Left ventricle myocardium inferior (tissue), 1 donor: ENCODE measurements around the gene ARHGAP42. TPM values are rescaled to one million over a fixed set of nuclear protein-coding genes. Genes with fewer than 3 reads are reported as not detected.

ENCODE experiments used
- DNase-seq: peaks from one replicate; pipeline ENCODE4 v3.0.0-alpha.2; 2020
- H3K27ac ChIP-seq: fragments of 200-600 bp; replicated peaks from 2 replicates; pipeline ENCODE4 v1.8.0; 2021
- H3K27me3 ChIP-seq: fragments of 200-600 bp; 2 replicates; pipeline ENCODE4 v1.8.0; 2021; ENCODE audit warnings: low read depth
- H3K36me3 ChIP-seq: fragments of 200-600 bp; 2 replicates; pipeline ENCODE4 v1.8.0; 2021
- H3K4me1 ChIP-seq: fragments of 200-600 bp; 2 replicates; pipeline ENCODE4 v1.8.0; 2021
- H3K4me3 ChIP-seq: fragments of 200-600 bp; 2 replicates; pipeline ENCODE4 v1.8.0; 2021; ENCODE audit warnings: mild to moderate bottlenecking, moderate library complexity
- H3K9me3 ChIP-seq: fragments of 200-600 bp; replicated peaks from 2 replicates; pipeline ENCODE4 v1.8.0; 2021
- intact Hi-C: fragments of 100-400 bp; cut with micrococcal nuclease; formaldehyde crosslinking; loops from one replicate; pipeline ENCODE4 v1.11.0; 2022
- total RNA-seq: library from RNA; stranded (reverse); fragmentation: NEBNext Ultra II Directional; extraction: Animal tissue kit (Norgen Biotek cat#: 25700); gene quantifications from one replicate; pipeline ENCODE4 v1.2.1, GENCODE V29; 2021
- TF ChIP-seq, protein P1 (sequence below): fragments of 200-600 bp; IDR thresholded peaks from 2 replicates; pipeline ENCODE4 v1.8.0; 2021; ENCODE audit warnings: antibody characterized with exemption, mild to moderate bottlenecking, borderline replicate concordance
- donor health status: DM: no; HTN: yes; CAD: no; lungs with severe emphysema.

Gene ARHGAP42
- total RNA-seq, 1 donor from 2014 or later = 11.1 TPM

DNA sequence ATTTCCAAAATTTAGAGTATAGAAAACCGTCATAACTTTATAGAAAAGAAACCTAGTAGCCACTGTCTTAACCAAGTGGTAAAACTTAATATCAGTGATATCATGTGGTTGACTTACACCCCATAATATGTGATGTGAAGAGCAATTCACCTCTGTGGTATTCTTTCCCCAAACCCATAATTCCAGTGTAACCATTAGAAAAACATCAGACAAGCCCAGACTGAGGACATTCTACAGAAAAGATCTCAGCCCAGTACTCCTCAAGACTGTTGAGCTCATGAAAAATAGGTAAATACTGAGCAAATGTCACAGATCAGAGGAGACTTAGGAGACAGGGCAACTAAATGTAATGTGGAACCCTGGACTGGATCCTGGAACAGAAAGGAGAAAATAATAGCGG is 307.9 kb downstream of the ARHGAP42 start:
- intact Hi-C loops = no loop called here
- TF ChIP-seq, protein P1, sequence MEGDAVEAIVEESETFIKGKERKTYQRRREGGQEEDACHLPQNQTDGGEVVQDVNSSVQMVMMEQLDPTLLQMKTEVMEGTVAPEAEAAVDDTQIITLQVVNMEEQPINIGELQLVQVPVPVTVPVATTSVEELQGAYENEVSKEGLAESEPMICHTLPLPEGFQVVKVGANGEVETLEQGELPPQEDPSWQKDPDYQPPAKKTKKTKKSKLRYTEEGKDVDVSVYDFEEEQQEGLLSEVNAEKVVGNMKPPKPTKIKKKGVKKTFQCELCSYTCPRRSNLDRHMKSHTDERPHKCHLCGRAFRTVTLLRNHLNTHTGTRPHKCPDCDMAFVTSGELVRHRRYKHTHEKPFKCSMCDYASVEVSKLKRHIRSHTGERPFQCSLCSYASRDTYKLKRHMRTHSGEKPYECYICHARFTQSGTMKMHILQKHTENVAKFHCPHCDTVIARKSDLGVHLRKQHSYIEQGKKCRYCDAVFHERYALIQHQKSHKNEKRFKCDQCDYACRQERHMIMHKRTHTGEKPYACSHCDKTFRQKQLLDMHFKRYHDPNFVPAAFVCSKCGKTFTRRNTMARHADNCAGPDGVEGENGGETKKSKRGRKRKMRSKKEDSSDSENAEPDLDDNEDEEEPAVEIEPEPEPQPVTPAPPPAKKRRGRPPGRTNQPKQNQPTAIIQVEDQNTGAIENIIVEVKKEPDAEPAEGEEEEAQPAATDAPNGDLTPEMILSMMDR = no peak
- Histone ChIP-seq H3K9me3 (no peaks in the 10 kb centered on the region), H3K36me3 (peaks cover 7% of the 10 kb centered on the region), H3K4me1 (peaks cover 10% of the 10 kb centered on the region), H3K27me3 (no peaks in the 10 kb centered on the region), H3K4me3 (no peak overlapping the region), H3K27ac (no peak overlapping the region)
- no peak for DNase-seq

DNA sequence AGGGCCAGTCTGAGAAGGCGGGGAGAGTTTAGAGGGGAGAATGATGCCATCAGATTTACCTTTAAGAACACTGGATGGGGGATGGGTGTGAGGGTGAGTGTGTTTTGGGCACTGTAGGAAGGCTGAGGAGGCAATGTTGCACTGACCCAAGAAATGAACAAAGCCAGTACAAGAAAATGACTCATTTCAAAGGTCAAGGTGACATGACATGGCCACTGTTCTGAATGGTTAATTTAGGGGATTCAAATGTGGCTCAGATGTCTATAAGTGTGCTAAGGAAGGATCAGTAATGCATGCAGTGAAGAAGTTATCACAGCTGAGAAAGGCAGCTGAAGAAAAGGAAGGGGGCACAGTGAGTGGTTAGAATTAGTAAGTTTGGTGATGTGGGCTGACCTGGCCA is 312.7 kb downstream of the ARHGAP42 start:
- intact Hi-C loops = no loop called here
- H3K9me3 ChIP-seq = no peaks in the 10 kb centered on the region
- TF ChIP-seq, protein P1 = no peak

DNA sequence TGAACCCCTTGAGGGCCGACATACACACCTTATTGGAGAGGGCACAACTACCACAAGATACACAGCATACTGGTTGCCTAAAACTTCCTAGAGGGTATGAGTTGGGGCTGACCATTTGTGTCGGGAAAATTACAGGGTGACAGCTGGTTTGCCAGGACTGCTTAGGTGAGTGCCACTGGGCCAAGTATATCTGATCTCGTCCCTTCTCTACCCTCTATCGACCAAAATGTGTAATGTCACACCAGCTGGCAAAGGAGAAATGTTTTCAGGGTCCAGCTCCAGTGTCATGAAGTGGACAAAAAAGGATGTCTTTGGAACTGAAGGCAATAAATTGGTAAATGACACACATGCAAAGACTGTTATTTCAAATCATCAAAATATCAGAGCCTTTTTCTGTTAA is 316.4 kb downstream of the ARHGAP42 start:
- no peaks in the 10 kb centered on the region for H3K9me3 ChIP-seq
- no peak overlapping the region for H3K4me3 ChIP-seq
- H3K4me1 ChIP-seq = no peaks in the 10 kb centered on the region
- TF ChIP-seq, protein P1 = no peak
- no peak for DNase-seq
- intact Hi-C loops = no loop called here
- no peaks in the 10 kb centered on the region for H3K36me3 ChIP-seq
- H3K27me3 ChIP-seq = no peaks in the 10 kb centered on the region
- no peak overlapping the region for H3K27ac ChIP-seq

More for the DNA sequence above, 312.7 kb downstream of the ARHGAP42 start:
- no peaks in the 10 kb centered on the region for H3K27me3 ChIP-seq
- no peak overlapping the region for H3K4me3 ChIP-seq
- H3K27ac ChIP-seq = no peak overlapping the region
- no peak for DNase-seq
- H3K36me3 ChIP-seq = no peaks in the 10 kb centered on the region
- H3K4me1 ChIP-seq = peaks cover 10% of the 10 kb centered on the region

DNA sequence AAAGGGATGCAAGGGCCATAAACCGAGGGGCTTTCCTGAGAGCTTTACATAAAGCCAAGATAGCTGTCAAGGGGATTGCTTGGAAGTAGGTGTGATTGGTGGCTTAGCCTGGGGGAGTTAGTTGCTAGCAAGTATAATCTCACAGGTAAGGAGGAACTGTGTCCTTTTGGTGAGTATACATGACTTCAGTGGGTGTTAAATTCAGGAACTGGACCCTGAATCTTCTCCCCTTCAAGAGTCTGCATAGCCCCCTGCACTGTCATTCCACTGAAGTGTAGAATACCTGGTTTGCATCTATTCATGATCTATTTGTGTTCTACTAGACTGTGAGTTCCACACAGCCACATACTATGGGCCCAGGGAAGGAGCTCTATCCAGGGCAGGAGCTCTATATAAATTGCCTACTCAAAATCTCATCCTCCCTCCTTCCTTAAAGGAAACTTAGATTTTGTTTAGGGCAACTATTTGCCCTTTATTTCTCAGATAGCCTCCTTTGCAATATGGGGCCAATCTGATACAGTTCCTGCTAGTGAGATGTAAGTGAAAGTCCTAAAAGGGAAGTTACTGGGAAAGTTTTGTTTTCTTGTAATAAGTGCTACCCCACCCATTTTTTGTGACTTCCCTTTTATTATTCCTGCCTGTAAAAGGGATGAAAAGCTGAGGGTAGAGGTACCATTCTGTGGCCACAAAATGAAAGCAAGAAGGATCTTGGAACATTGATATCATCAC is 322.0 kb downstream of the ARHGAP42 start:
- intact Hi-C loops = no loop called here
- Histone ChIP-seq H3K4me3 (no peak overlapping the region), H3K27ac (no peak overlapping the region), H3K36me3 (no peaks in the 10 kb centered on the region), H3K9me3 (no peaks in the 10 kb centered on the region), H3K27me3 (no peaks in the 10 kb centered on the region), H3K4me1 (no peaks in the 10 kb centered on the region)
- no peak for DNase-seq
- TF ChIP-seq, protein P1 = no peak

DNA sequence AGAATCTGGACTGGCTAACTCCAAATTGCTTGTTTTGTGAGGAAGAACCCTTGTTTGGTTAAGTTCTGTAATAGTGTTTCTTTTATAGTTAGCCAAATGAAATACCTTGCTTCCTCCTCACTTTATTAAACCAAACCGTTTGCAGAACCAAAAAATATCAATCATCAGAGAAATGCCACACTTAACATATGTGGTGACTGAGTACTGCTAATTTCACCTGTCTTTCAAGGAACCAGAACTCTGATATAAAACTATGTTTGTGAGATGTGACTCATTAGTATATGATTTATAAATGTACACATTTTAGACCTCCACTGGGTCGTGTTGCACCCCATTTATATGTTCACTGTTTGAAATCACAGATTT is 322.6 kb downstream of the ARHGAP42 start:
- H3K4me3 ChIP-seq = no peak overlapping the region
- no peak for DNase-seq
- intact Hi-C loops = no loop called here
- H3K4me1 ChIP-seq = no peaks in the 10 kb centered on the region
- no peaks in the 10 kb centered on the region for H3K9me3 ChIP-seq
- no peak overlapping the region for H3K27ac ChIP-seq
- H3K36me3 ChIP-seq = no peaks in the 10 kb centered on the region
- H3K27me3 ChIP-seq = no peaks in the 10 kb centered on the region
- TF ChIP-seq, protein P1 = no peak
